H1 (cell line): ENCODE measurements around the gene APOL3. TPM values are rescaled to one million over a fixed set of nuclear protein-coding genes. Genes with fewer than 3 reads are reported as not detected.

ENCODE experiments used
- CTCF ChIA-PET: fragments of 300-600 bp; sonication (Branson Sonifier 250); formaldehyde crosslinking; loops from one replicate; lab custom pipeline; 2021; ENCODE audit not compliant: partially characterized antibody; lab: Charles Lee
- POLR2A ChIA-PET: fragments of 300-600 bp; sonication (Branson Sonifier 250); formaldehyde crosslinking; loops from one replicate; lab custom pipeline; 2021; ENCODE audit warnings: inconsistent platforms; ENCODE audit not compliant: partially characterized antibody; lab: Charles Lee
- DNase-seq, 2 experiments: peaks; one replicate each; pipeline versions ENCODE4 v3.0.0 to v3.0.0-alpha.2; 2010 to 2022; ENCODE audit warnings: low spot score in 2 of 2, low read depth in 1 of 2, mixed read lengths in 1 of 2
- FAIRE-seq: peaks from 2 replicates; lab custom pipeline; 2011; peaks lifted over from hg19 to GRCh38; lab: Jason Lieb, UNC
- H2AFZ ChIP-seq: 2 replicates; pipeline ENCODE4 v1.8.1; 2012; ENCODE audit warnings: low read length, inconsistent platforms
- H2AK5ac ChIP-seq: 2 replicates; pipeline ENCODE4 v1.6.1; 2013; ENCODE audit warnings: low read depth, low read length
- H2BK120ac ChIP-seq: replicated peaks from 2 replicates; pipeline ENCODE3; 2013; ENCODE audit warnings: low read depth, low read length, inconsistent platforms
- H2BK12ac ChIP-seq: 2 replicates; pipeline ENCODE4 v1.6.1; 2013; ENCODE audit warnings: low read depth, low read length
- H2BK15ac ChIP-seq: 2 replicates; pipeline ENCODE4 v1.6.1; 2013; ENCODE audit warnings: low read length
- H2BK20ac ChIP-seq: 2 replicates; pipeline ENCODE4 v1.6.1; 2013; ENCODE audit warnings: low read length
- H2BK5ac ChIP-seq: 2 replicates; pipeline ENCODE4 v1.6.1; 2013; ENCODE audit warnings: low read depth, low read length
- H3K14ac ChIP-seq: 2 replicates; pipeline ENCODE4 v1.6.1; 2013; ENCODE audit warnings: inconsistent platforms; ENCODE audit not compliant: insufficient read length
- H3K18ac ChIP-seq: 2 replicates; pipeline ENCODE4 v1.6.1; 2013; ENCODE audit warnings: low read length; ENCODE audit errors: extremely low read depth
- H3K23ac ChIP-seq: 2 replicates; pipeline ENCODE4 v1.6.1; 2013; ENCODE audit warnings: inconsistent platforms; ENCODE audit not compliant: insufficient read length
- H3K23me2 ChIP-seq: 2 replicates; pipeline ENCODE4 v1.6.1; 2013; ENCODE audit warnings: low read depth, low read length
- H3K27ac ChIP-seq: 2 replicates; pipeline ENCODE4 v1.6.1; 2011; ENCODE audit warnings: low read depth, low read length, inconsistent platforms
- H3K27me3 ChIP-seq, 4 experiments: replicated peaks in 1 of 4; 1 replicate in 1 of 4; 2 replicates in 3 of 4; pipeline versions ENCODE4 v1.6.1 to v1.8.1; 2011 to 2013; ENCODE audit warnings: low read length in 3 of 4, mild to moderate bottlenecking in 3 of 4, inconsistent platforms in 2 of 4, mixed read lengths in 2 of 4, moderate library complexity in 1 of 4; ENCODE audit not compliant: control insufficient read depth in 3 of 4, insufficient read depth in 3 of 4; ENCODE audit errors: extremely low read depth in 1 of 4
- H3K36me3 ChIP-seq, 4 experiments: 2 replicates each; pipeline versions ENCODE4 v1.6.1 to v1.8.1; 2011 to 2013; ENCODE audit warnings: mild to moderate bottlenecking in 4 of 4, low read length in 3 of 4, moderate library complexity in 2 of 4, control low read depth in 1 of 4, inconsistent platforms in 1 of 4; ENCODE audit not compliant: insufficient read depth in 4 of 4, control insufficient read depth in 2 of 4
- H3K4ac ChIP-seq: replicated peaks from 2 replicates; pipeline ENCODE3; 2013; ENCODE audit warnings: low read length, low read depth, mixed read lengths, inconsistent platforms; ENCODE audit not compliant: insufficient read length
- H3K4me1 ChIP-seq, 4 experiments: replicated peaks in 1 of 4; 1 replicate in 1 of 4; 2 replicates in 3 of 4; pipeline versions ENCODE4 v1.6.1 to v1.8.1; 2011 to 2013; ENCODE audit warnings: low read length in 3 of 4, inconsistent platforms in 2 of 4, mixed read lengths in 1 of 4; ENCODE audit not compliant: insufficient read depth in 4 of 4, control insufficient read depth in 3 of 4
- H3K4me2 ChIP-seq, 2 experiments: 2 replicates each; pipeline versions ENCODE4 v1.6.1 to v1.8.1; 2011 to 2013; ENCODE audit warnings: low read depth in 2 of 2, low read length in 2 of 2, control low read depth in 1 of 2, inconsistent platforms in 1 of 2, mild to moderate bottlenecking in 1 of 2; ENCODE audit not compliant: insufficient read depth in 1 of 2
- H3K4me3 ChIP-seq, 4 experiments: fragments of 200-600, 300-600 bp in 1 of 4; sonication (generic), shearing (Covaris generic), sonication (Bioruptor Twin) in 1 of 4; 2 replicates each; pipeline versions ENCODE4 v1.5.1 to v1.8.1; 2011 to 2016; ENCODE audit warnings: low read length in 4 of 4, low read depth in 3 of 4, control low read depth in 2 of 4, inconsistent platforms in 2 of 4, mild to moderate bottlenecking in 2 of 4, mixed read lengths in 1 of 4, moderate library complexity in 1 of 4; ENCODE audit not compliant: insufficient read depth in 2 of 4; ENCODE audit errors: extremely low read depth in 1 of 4
- H3K56ac ChIP-seq: replicated peaks from 2 replicates; pipeline ENCODE3; 2013; ENCODE audit warnings: low read depth, mild to moderate bottlenecking, mixed read lengths, low read length, inconsistent platforms; ENCODE audit not compliant: insufficient read length
- H3K79me1 ChIP-seq: 2 replicates; pipeline ENCODE4 v1.6.1; 2013; ENCODE audit warnings: low read depth, low read length, control low read depth
- H3K79me2 ChIP-seq, 2 experiments: 2 replicates each; pipeline versions ENCODE4 v1.6.1 to v1.8.1; 2012 to 2013; ENCODE audit warnings: low read length in 2 of 2, mild to moderate bottlenecking in 2 of 2, inconsistent platforms in 1 of 2; ENCODE audit not compliant: insufficient read depth in 2 of 2, control insufficient read depth in 1 of 2
- H3K9ac ChIP-seq, 4 experiments: replicated peaks in 1 of 4; 1 replicate in 1 of 4; 2 replicates in 3 of 4; pipeline versions ENCODE4 v1.6.1 to v1.8.1; 2011 to 2013; ENCODE audit warnings: low read depth in 3 of 4, low read length in 3 of 4, control low read depth in 2 of 4, mild to moderate bottlenecking in 2 of 4, moderate library complexity in 2 of 4, inconsistent platforms in 1 of 4; ENCODE audit errors: extremely low read depth in 1 of 4
- H3K9me3 ChIP-seq, 2 experiments: 2 replicates each; pipeline versions ENCODE4 v1.6.1 to v1.8.1; 2012 to 2013; ENCODE audit warnings: mild to moderate bottlenecking in 2 of 2, moderate library complexity in 2 of 2, control low read depth in 1 of 2, inconsistent platforms in 1 of 2, low read depth in 1 of 2, low read length in 1 of 2, mixed read lengths in 1 of 2; ENCODE audit not compliant: insufficient read depth in 2 of 2
- H4K20me1 ChIP-seq, 2 experiments: replicated peaks in 1 of 2; 2 replicates each; pipeline versions ENCODE3 to v1.8.1; 2011 to 2013; ENCODE audit warnings: inconsistent platforms in 2 of 2, low read length in 2 of 2, mild to moderate bottlenecking in 1 of 2; ENCODE audit not compliant: insufficient read depth in 2 of 2, control insufficient read depth in 1 of 2
- H4K5ac ChIP-seq: 2 replicates; pipeline ENCODE4 v1.6.1; 2013; ENCODE audit warnings: low read length, low read depth, mixed read lengths, inconsistent platforms; ENCODE audit not compliant: insufficient read length
- H4K8ac ChIP-seq: 2 replicates; pipeline ENCODE4 v1.8.0; 2013; ENCODE audit warnings: mild to moderate bottlenecking, moderate library complexity, low read length, inconsistent platforms; ENCODE audit not compliant: insufficient read depth; ENCODE audit errors: extremely low read depth
- H4K91ac ChIP-seq: replicated peaks from 2 replicates; pipeline ENCODE3; 2013; ENCODE audit warnings: low read length, mixed read lengths, inconsistent platforms; ENCODE audit not compliant: insufficient read length
- WGBS, 2 experiments: shearing (Covaris generic) in 1 of 2; methylation state at CpG; one replicate each; pipeline versions ENCODE4 v1.1.6 to v1.1.7; 2013 to 2015; ENCODE audit warnings: low lambda C conversion rate in 2 of 2, mixed read lengths in 2 of 2, inconsistent platforms in 1 of 2, low coverage in 1 of 2, missing lambda C conversion rate in 1 of 2; ENCODE audit not compliant: insufficient replicate concordance in 2 of 2, insufficient coverage in 1 of 2, insufficient read length in 1 of 2; ENCODE audit errors: extremely low coverage in 1 of 2, missing lambda C conversion rate in 1 of 2; 5-methylcytosine and 5-hydroxymethylcytosine counted together
- polyA plus RNA-seq, 7 experiments: library from polyadenylated mRNA; depleted of rRNA in 3 of 7; stranded (reverse) in 5 of 7; unstranded in 2 of 7; fragments of >200 nt in 5 of 7; fragments of 200-250 nt in 2 of 7; gene quantifications; 1 replicate in 5 of 7; 2 replicates in 1 of 7; 4 replicates in 1 of 7; pipeline versions ENCODE4 v1.2.1 to v1.2.3, GENCODE V29; 2011 to 2013; ENCODE audit warnings: missing spikeins in 2 of 7, mixed read lengths in 2 of 7
- total RNA-seq: library from RNA; stranded (reverse); fragmentation: NEBNext Ultra II Directional; extraction: Animal tissue kit (Norgen Biotek cat#: 25700); gene quantifications from 2 replicates; pipeline ENCODE4 v1.2.1, GENCODE V29; 2021

The APOL3 gene
- total and polyA plus RNA-seq, 2 of the 8 experiments (the other 6 are each of a cell fraction or from before 2014, with no cell fraction given), result 0.12 TPM; not detected in 1

DNA sequence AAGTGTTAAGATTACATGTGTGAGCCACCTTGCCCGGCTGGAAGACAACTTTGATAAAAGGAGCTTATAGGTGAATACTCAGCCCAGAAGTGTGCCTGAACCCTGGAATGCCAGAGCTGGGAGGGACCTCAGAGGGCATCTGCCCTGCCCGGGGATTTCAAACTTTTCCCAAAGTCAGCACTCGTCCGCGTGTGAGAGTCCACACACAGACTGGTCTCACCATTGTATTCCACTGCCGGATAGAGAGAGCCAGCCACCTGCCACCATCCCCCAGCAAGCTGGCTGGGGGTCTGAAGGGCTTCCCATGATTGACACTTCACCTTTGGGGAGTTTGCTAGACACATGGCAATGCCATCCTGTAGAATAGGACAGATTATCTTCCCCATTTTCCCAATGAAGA is 49.2 kb downstream of the APOL3 start:
- H4K91ac ChIP-seq, result no peak overlapping the region
- H3K18ac ChIP-seq, result no peak overlapping the region
- ChIA-PET POLR2A (interaction anchor here (0.6 kb wide), 1 partner anchor 1268 kb away, joined by 3 read pairs; no protein-coding TSS in a partner anchor), CTCF (interaction anchor here (0.6 to 4.0 kb wide), 4 partner anchors 18 to 128 kb away, joined by 3 to 16 read pairs (median 3); no protein-coding TSS in a partner anchor)
- no peak for FAIRE-seq
- no peak overlapping the region for H3K9ac ChIP-seq
- H2BK5ac ChIP-seq, result no peak overlapping the region
- H3K27ac ChIP-seq, result no peak overlapping the region
- no peak overlapping the region for H2BK20ac ChIP-seq
- H3K4me3 ChIP-seq, result no peak overlapping the region
- H3K14ac ChIP-seq, result no peak overlapping the region
- no peak overlapping the region for H3K56ac ChIP-seq
- no peak overlapping the region for H2BK12ac ChIP-seq
- no peak overlapping the region for H3K23ac ChIP-seq
- H3K79me2 ChIP-seq, result no peaks in the 10 kb centered on the region
- 91% methylated on average over 6 of the region's 6 CpGs; no CpG with 5 or more reads in 1 of the 2 experiments for WGBS, 2 experiments
- H2BK120ac ChIP-seq, result no peak overlapping the region
- no peaks in the 10 kb centered on the region for H3K27me3 ChIP-seq
- no peak overlapping the region for H3K4ac ChIP-seq
- H3K4me2 ChIP-seq, result no peak overlapping the region
- DNase-seq, result no peak
- no peaks in the 10 kb centered on the region for H4K20me1 ChIP-seq
- H2BK15ac ChIP-seq, result no peak overlapping the region
- no peak overlapping the region for H4K5ac ChIP-seq
- no peaks in the 10 kb centered on the region for H3K23me2 ChIP-seq
- no peaks in the 10 kb centered on the region for H3K9me3 ChIP-seq
- H2AFZ ChIP-seq, result no peak overlapping the region
- H3K36me3 ChIP-seq, result no peaks in the 10 kb centered on the region
- H3K79me1 ChIP-seq, result no peaks in the 10 kb centered on the region
- H4K8ac ChIP-seq, result no peak overlapping the region
- H3K4me1 ChIP-seq, result peaks cover 0 to 7% (median 4%) of the 10 kb centered on the region in 4 experiments; a peak in 5 of 7 replicates
- no peak overlapping the region for H2AK5ac ChIP-seq
